T-helper 1 cell (primary cell): ENCODE results near the gene C20orf204.
"Not testable (repeated sequence)": the region's sequence is repeated elsewhere in the genome, so short reads cannot be mapped to it uniquely, and the experiment has no call there.

Experiments
- DNase-seq, 5 donors: peaks; one replicate each; pipeline ENCODE4 v3.0.0-alpha.2; 2012 to 2020
- total RNA-seq, 4 donors: gene quantifications; one replicate each; lab custom pipeline; 2026; lab: John Stamatoyannopoulos, UW

Gene C20orf204
- 5.3 to 12.3 (median 7.4) reads per million in 4 donors for total RNA-seq

DNA sequence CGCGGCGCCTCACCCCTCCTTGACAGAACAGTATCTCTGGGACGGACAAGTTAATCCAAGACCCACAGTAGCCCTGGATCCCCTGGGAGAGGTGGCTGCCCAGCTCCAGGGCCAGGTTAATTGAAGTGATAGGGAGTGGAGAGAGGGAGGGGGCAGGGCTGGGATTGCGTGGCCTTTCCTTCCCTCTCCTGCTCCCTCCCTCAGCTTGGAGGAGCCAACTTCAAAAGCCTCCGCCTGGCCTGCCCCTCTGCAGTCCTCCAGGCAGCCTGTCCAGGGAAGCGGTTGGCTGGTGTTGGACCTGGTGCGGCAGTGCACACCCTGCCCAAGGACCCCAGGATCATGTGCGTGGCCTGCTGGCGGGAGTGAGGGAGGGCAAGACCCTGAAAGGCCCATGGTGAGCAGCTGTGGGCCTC, at the start of gene C20orf204:
Gene C20orf204, plus strand, starts transcription at position 250 of the 413 bp plus-strand sequence. Its CDS starts 142 bp downstream, at position 392.
- no peak for DNase-seq

GRCh38 chr20:64000906-64001305, 35.1 kb upstream of the C20orf204 start:
- DNase-seq: no peak

DNA sequence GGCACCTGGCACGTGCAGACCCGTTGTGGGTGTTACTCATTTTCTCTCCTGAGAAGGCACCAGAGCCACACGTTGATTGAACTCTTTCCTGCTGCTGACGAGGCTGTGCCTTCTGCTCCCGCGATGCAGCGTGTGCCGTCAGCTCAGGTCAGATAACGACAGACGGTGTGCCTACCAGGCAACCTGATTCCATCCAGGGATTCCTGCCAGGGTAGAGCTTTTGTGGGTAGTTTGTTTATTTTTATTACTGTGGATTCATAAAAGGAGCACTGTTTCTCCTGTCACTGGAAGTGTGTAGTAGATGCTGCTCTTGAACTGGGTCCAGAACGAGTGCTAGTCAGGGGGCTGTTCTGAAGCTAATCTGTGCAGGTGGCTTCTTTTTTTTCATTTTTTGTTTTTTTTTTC, 34.4 kb upstream of the C20orf204 start:
- no peak for DNase-seq

DNA sequence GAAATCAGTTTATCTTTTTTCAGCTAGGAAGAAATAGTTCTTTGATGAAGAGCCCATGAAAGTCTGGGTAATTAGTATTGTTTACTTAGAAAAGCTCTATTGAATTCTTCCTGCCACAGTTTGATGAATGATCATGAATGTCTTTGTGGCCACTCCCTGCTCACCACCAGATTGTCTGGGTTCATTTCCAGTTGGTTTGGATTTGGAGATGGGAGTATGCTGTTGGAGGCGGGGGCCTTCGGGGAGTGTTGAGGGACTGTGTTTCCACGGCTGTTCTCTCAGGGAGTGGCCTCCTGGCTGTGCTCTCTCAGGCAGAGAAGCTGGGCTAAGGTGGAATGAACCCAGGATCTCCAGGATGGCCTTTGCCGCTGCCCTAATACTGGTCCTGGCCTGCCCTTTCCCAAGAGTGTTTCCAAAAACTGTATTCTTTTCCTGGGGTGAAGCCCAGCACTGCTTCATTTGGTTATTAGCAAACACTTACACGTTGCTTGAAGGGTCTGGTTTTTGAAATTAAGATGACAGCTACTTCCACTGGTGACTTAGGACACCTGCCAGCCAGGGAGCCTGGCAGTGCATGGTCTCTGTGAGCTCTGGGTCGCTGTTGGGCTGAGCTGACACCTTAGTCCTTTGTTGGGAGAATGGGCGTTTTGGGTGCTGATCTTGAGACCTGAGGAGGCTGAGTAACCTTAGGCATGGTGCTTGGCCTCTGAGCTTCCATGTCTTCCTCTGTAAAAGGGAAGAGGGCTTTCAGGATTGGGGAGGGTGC, 31.8 kb upstream of the C20orf204 start:
- DNase-seq: no peak

- DNase-seq: no peak
These were observed 30.6 kb upstream of the C20orf204 start for GRCh38 chr20:64005394-64005793.

DNA sequence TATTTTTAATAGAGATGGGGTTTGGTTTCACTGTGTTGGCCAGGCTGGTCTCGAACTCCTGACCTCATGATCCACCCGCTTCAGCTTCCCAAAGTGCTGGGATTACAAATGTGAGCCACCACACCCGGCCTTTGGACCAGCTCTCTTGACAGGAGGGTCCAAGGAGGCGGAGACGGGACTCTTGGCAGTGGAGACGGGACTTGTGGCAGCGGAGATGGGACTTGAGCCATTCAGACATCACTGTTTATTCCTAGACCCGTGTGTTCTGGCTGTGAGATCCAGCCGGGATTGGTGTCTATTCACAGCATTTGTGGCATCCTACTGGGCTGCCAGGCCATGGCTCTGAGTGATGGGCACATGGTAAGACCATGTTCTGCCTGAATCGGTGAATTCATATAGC, 29.5 kb upstream of the C20orf204 start:
- no peak for DNase-seq

DNA sequence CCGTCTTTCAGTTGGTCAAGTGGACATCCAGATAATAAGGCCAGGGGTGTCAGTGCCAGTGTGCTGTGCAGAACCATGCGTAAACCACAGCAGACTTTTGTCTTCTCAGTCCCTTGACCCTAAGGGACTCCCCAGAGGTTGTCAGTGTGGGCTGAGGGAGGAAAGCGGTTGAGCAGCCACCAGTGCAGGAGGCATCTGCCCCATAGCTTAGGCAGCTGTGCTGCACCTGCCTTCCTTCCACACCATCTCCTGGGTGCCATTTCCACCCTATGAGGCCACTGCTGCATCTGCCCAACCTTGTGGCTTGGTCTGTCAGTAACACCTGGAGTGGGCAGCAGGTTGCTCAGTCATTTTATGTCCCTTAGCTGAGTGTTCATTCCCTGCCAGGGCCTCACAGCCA, 29.1 kb upstream of the C20orf204 start:
- DNase-seq: no peak

- DNase-seq: no peak
These were observed 26.1 kb upstream of the C20orf204 start for GRCh38 chr20:64009811-64010387.

GRCh38 chr20:64010711-64011237, 25.2 kb upstream of the C20orf204 start:
- DNase-seq: peak in 1 of 5 donors; percentile 30

GRCh38 chr20:64011366-64011779, 24.6 kb upstream of the C20orf204 start:
- no peak for DNase-seq

DNA sequence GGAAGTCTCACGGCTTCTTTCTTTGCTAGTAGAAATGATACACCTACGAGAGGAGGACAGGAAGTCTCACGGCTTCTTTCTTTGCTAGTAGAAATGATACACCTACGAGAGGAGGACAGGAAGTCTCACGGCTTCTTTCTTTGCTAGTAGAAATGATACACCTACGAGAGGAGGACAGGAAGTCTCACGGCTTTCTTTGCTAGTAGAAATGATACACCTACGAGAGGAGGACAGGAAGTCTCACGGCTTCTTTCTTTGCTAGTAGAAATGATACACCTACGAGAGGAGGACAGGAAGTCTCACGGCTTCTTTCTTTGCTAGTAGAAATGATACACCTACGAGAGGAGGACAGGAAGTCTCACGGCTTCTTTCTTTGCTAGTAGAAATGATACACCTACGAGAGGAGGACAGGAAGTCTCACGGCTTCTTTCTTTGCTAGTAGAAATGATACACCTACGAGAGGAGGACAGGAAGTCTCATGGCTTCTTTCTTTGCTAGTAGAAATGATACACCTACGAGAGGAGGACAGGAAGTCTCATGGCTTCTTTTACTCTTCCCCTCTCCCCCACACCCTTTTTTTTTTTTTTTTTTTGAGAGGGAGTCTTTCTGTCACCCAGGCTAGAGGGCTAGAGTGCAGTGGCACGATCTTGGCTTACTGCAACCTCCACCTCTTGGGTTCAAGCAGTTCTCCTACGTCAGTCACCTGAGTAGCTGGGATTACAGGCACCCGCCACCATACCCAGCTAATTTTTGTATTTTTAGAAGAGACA, 23.4 kb upstream of the C20orf204 start:
- DNase-seq: not testable (repeated sequence)

DNA sequence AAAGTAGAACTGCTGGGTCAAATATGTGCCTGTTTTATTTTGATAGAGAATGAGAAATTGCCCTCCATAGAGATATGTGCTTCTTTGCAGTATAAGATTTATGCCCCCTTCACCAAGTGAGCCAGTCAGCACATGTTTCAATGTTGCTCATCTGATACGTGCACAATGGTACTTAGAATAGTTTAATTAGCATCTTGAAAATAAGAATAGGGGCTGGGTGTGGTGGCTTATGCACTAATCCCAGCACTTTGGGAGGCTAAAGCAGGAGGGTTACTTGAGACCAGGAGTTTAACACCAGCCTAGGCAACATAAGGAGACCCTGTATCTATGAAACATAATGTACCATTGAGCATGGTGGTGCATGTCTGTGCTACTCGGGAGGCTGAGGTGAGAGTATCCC, 20.3 kb upstream of the C20orf204 start:
- no peak for DNase-seq

GRCh38 chr20:64021124-64021975, 14.6 kb upstream of the C20orf204 start:
- DNase-seq: no peak

- DNase-seq: no peak
These were observed 13.2 kb upstream of the C20orf204 start for GRCh38 chr20:64022671-64023360.

DNA sequence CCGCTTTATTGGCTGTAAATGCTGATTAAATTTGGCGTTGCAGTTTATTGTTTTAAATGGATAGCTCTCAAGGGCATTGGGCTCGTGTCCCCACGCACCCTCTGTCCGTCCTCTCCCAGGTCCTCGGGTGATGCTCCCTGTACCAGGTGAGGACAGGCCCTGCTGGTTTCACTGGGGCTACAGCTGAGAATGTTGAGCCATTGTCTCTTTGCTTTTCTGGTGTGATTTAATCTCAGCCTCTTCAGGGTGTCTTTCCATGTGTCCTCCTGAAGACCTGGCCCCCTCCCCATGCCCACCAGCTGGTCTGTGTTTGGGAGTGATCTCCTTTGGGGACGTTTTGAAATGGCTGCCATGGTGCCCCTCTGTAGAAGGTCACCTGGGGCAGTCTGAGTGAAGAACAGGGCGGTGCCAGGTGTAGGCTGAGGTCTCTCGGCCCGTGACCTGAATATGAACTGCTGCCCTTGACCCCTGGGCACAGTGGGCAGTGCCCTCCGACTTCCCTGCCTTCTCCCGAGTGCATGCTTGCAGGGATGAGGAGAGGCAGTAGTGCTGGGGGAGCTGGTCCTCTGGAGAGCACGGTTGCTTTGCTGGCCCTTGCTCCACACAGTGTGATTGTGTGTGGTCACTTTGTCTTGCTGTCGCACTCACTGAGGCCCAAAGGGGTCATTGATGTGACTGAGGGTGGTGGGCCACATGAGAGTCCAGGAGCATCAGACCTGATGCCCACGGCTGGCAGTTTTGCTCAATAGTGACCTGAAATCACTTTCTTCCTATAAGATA, 12.4 kb upstream of the C20orf204 start:
- DNase-seq: no peak

GRCh38 chr20:64024141-64024990, 11.6 kb upstream of the C20orf204 start:
- DNase-seq: no peak

GRCh38 chr20:64025101-64025825, 10.7 kb upstream of the C20orf204 start:
- no peak for DNase-seq

DNA sequence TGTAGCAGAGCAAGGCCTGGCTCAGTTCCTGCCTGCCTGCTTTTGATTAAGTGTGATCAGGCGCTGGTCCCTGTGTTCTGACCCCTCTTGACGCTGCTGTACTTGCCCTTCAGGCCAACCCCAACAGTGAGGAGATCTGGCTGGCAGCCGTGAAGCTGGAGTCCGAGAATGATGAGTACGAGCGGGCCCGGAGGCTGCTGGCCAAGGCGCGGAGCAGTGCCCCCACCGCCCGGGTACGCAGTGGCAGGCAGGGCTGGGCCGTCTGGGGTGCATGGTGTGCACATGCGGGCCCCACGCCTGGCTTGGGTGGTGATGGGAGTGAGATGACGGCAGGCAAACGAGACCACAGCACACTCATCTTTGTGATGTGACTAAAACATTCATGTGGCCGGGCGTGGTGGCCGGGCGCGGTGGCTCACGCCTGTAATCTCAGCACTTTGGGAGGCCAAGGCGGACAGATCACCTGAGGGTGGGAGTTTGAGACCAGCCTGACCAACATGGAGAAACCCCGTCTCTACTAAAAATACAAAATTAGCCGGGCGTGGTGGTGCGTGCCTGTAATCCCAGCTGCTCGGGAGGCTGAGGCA, 10.1 kb upstream of the C20orf204 start:
- no peak for DNase-seq
